ENCODE data around the gene FYB2.

FYB2 gene

GRCh38 chr1:56710646-56711045 lies 108.6 kb downstream of the FYB2 start:
- no peak for DNase-seq

- DNase-seq: no peak
Measured at GRCh38 chr1:56709995-56710394, 109.2 kb downstream of the FYB2 start.

GRCh38 chr1:56709269-56709880 lies 109.8 kb downstream of the FYB2 start:
- peak; percentile 34 for DNase-seq

DNA sequence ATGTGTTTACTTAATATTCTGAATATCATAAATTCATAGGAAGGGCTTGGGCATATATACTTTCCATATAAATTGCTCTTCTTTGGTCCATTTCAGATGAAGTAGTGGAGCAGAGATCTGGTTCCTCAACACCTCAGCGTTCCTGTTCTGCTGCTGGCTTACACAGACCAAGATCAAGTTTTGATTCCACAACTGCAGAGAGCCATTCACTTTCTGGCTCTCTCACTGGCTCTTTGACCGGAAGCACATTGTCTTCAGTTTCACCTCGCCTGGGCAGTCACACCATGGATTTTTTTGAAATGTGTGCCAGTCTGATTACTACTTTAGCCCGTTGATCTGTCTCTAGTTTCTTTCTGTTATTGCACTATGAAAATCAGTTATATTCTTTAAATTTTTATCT lies 111.8 kb downstream of the FYB2 start:
- no peak for DNase-seq

- DNase-seq: no peak
Measured at GRCh38 chr1:56703747-56704146, 115.5 kb downstream of the FYB2 start.

DNA sequence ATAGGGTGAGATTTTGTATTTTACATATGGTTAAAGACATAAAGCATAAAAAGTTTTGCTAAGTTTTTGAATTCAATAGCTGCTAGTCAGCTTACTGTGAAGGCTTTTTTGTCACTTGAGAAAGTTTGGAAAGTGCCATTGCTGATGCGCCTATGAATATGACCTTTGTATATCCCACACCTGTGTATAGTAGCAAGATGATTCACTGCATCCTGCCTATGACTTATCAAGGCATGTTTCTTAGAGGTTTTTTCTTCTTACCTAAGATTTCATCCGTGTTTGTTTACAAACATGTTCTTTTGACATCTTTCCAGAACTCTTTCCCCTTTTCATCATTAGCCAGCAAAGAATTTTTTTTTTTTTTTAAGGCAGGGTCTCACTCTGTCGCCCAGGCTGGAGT lies 122.5 kb downstream of the FYB2 start:
- no peak for DNase-seq

- no peak for DNase-seq
Measured at GRCh38 chr1:56688522-56689026, 130.6 kb downstream of the FYB2 start.

DNA sequence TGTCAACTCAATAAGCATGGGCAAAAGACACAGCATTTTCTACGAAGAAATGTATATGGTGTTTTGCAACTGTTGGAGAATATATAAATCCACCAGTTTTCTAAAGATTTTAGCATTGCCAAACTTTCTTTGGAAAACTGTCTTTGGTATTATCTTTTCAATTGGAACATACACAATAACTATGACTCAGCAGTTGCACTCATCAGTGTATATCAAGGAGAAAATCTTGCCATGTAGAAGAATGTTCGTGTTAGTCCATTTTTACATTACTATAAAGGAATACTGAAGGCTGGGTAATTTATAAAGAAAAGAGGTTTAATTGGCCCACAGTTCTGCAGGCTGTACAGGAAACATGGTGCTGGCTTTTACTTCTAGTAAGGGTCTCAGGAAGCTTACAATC lies 133.0 kb downstream of the FYB2 start:
- DNase-seq: no peak

- no peak for DNase-seq
Measured at GRCh38 chr1:56683569-56683968, 135.6 kb downstream of the FYB2 start.

DNA sequence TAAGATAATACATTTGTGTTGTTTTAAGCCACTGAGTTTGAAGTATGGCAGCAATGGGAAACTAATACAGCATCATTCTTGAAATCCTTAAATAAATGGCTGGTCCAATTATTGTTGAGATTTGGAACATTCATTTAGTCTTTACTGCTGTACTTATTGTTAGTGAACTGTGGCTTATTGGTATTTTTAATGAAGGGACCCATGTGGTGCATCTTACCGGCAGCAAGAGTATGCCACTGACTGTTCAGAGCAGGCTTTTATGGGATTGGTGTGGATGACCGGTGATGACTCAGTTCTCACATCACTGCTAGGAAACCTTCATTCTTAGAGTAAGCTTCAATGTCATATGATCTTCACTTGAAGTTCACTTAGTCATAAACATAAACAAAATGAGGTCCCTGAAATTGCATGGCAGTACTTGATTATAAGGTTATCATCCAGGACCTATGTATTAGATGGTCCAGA lies 142.6 kb downstream of the FYB2 start:
- no peak for DNase-seq

GRCh38 chr1:56675763-56676162 lies 143.4 kb downstream of the FYB2 start:
- no peak for DNase-seq

GRCh38 chr1:56672579-56672978 lies 146.6 kb downstream of the FYB2 start:
- DNase-seq: no peak

- no peak for DNase-seq
Measured at GRCh38 chr1:56671542-56671941, 147.7 kb downstream of the FYB2 start.

- DNase-seq: no peak
Measured at GRCh38 chr1:56671085-56671484, 148.1 kb downstream of the FYB2 start.

DNA sequence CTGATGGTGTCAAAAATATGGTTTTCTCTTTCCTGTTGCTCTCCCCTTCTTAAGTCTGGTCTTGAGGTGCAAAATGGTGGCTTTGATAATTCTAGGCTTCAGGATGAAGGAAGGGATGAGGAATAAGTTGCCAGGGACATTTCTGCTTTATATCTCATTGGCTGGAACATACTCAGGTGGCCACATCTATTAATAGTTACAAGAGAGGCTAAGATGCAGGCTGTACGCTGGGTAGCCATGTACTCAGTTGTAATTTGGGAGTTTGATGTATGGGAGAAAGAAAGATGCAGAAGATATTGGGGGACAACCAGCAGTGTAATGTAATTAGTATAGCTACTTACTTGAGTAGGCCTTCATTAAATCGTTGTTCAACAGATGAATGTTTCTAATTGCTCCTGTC lies 148.9 kb downstream of the FYB2 start:
- DNase-seq: no peak
